IMR-90 (cell line): ENCODE measurements around the gene SRXN1. TPM values are rescaled to one million over a fixed set of nuclear protein-coding genes. Genes with fewer than 3 reads are reported as not detected.

ENCODE experiments used
- ATAC-seq: fragments of 200-7000 bp; cut with Tn5 transposase; 2 replicates; pipeline ENCODE4 v1.9.1; 2020; ENCODE audit warnings: low read depth, mild to moderate bottlenecking, moderate library complexity
- BruUV-seq: library from RNA; stranded (reverse); fragments of 400-500 nt; replicated peaks from 2 replicates; lab custom pipeline; 2021; lab: Mats Ljungman, UMichigan
- CTCF ChIA-PET: fragments of 300-600 bp; formaldehyde crosslinking; extraction: SDS; loops from one replicate; lab custom pipeline; 2021; ENCODE audit warnings: antibody characterized with exemption; lab: Yijun Ruan, JAX
- POLR2A ChIA-PET: fragments of 300-600 bp; sonication (Branson Sonifier 250); formaldehyde crosslinking; loops from one replicate; lab custom pipeline; 2022; ENCODE audit warnings: antibody characterized with exemption; ENCODE audit not compliant: unreplicated experiment; lab: Charles Lee
- DNase-seq: peaks from one replicate; pipeline ENCODE4 v3.0.0; 2013
- H2AFZ ChIP-seq: replicated peaks from 2 replicates; pipeline ENCODE3; 2013; ENCODE audit warnings: low read length, mild to moderate bottlenecking; ENCODE audit not compliant: poor library complexity
- H2AK5ac ChIP-seq: 2 replicates; pipeline ENCODE4 v1.6.1; 2013; ENCODE audit warnings: low read depth, low read length, inconsistent platforms
- H2AK9ac ChIP-seq: replicated peaks from 2 replicates; pipeline ENCODE3; 2013; ENCODE audit warnings: mild to moderate bottlenecking, low read depth, low read length, moderate library complexity; ENCODE audit not compliant: poor library complexity
- H2BK120ac ChIP-seq: 2 replicates; pipeline ENCODE4 v1.6.1; 2013; ENCODE audit warnings: low read depth, low read length, inconsistent platforms
- H2BK15ac ChIP-seq: 3 replicates; pipeline ENCODE4 v1.6.1; 2013; ENCODE audit warnings: low read depth, low read length, inconsistent platforms
- H2BK20ac ChIP-seq: 2 replicates; pipeline ENCODE4 v1.6.1; 2013; ENCODE audit warnings: low read depth, mild to moderate bottlenecking, inconsistent platforms, low read length, moderate library complexity
- H2BK5ac ChIP-seq: 2 replicates; pipeline ENCODE4 v1.6.1; 2013; ENCODE audit warnings: mild to moderate bottlenecking, low read depth, low read length, inconsistent platforms; ENCODE audit not compliant: poor library complexity, severe bottlenecking
- H3K14ac ChIP-seq: replicated peaks from 2 replicates; pipeline ENCODE4 v1.6.1; 2013; ENCODE audit warnings: low read depth, low read length, inconsistent platforms
- H3K18ac ChIP-seq: 2 replicates; pipeline ENCODE4 v1.6.1; 2013; ENCODE audit warnings: low read depth, low read length, control low read depth
- H3K23ac ChIP-seq: 2 replicates; pipeline ENCODE4 v1.6.1; 2013; ENCODE audit warnings: low read depth, low read length, inconsistent platforms
- H3K27ac ChIP-seq: 2 replicates; pipeline ENCODE4 v1.5.1; 2013; ENCODE audit warnings: mild to moderate bottlenecking, control low read depth, low read length; ENCODE audit not compliant: insufficient read depth
- H3K27me3 ChIP-seq: 2 replicates; pipeline ENCODE4 v1.6.1; 2013; ENCODE audit warnings: low read length; ENCODE audit not compliant: control insufficient read depth, insufficient read depth
- H3K36me3 ChIP-seq: 2 replicates; pipeline ENCODE4 v1.6.1; 2013; ENCODE audit warnings: low read length, mixed read lengths; ENCODE audit not compliant: control insufficient read depth, insufficient read depth
- H3K4ac ChIP-seq: 2 replicates; pipeline ENCODE4 v1.6.1; 2013; ENCODE audit warnings: low read depth, low read length, inconsistent platforms
- H3K4me1 ChIP-seq: 2 replicates; pipeline ENCODE4 v1.6.1; 2013; ENCODE audit warnings: low read length, mixed read lengths; ENCODE audit not compliant: control insufficient read depth, insufficient read depth
- H3K4me2 ChIP-seq: 2 replicates; pipeline ENCODE4 v1.6.1; 2013; ENCODE audit warnings: low read depth, mild to moderate bottlenecking, control low read depth, low read length, moderate library complexity
- H3K4me3 ChIP-seq: 2 replicates; pipeline ENCODE4 v1.5.1; 2013; ENCODE audit warnings: low read depth, mild to moderate bottlenecking, control low read depth, low read length, moderate library complexity; ENCODE audit not compliant: insufficient read depth
- H3K56ac ChIP-seq: 2 replicates; pipeline ENCODE4 v1.6.1; 2013; ENCODE audit warnings: low read length, inconsistent platforms; ENCODE audit not compliant: insufficient read depth; ENCODE audit errors: extremely low read depth
- H3K79me1 ChIP-seq, 2 experiments: 2 replicates each; pipeline ENCODE4 v1.6.1; 2013; ENCODE audit warnings: low read length in 2 of 2, inconsistent platforms in 1 of 2, low read depth in 1 of 2
- H3K9ac ChIP-seq: 2 replicates; pipeline ENCODE4 v1.6.1; 2013; ENCODE audit warnings: low read depth, low read length, control low read depth
- H3K9me1 ChIP-seq: 2 replicates; pipeline ENCODE4 v1.6.1; 2013; ENCODE audit warnings: low read length, inconsistent platforms; ENCODE audit not compliant: insufficient read depth
- H3K9me3 ChIP-seq: 2 replicates; pipeline ENCODE4 v1.6.1; 2013; ENCODE audit warnings: low read length; ENCODE audit not compliant: control insufficient read depth, insufficient read depth
- H4K20me1 ChIP-seq: 2 replicates; pipeline ENCODE4 v1.6.1; 2013; ENCODE audit warnings: low read length, inconsistent platforms; ENCODE audit not compliant: insufficient read depth
- H4K5ac ChIP-seq: 2 replicates; pipeline ENCODE4 v1.6.1; 2013; ENCODE audit warnings: mild to moderate bottlenecking, low read depth, low read length, control low read depth
- H4K8ac ChIP-seq, 2 experiments: 2 replicates each; pipeline ENCODE4 v1.6.1; 2013; ENCODE audit warnings: low read depth in 2 of 2, low read length in 2 of 2, control low read depth in 1 of 2, inconsistent platforms in 1 of 2
- H4K91ac ChIP-seq: 2 replicates; pipeline ENCODE4 v1.6.1; 2013; ENCODE audit warnings: low read depth, low read length, inconsistent platforms; ENCODE audit not compliant: insufficient read depth
- BHLHE40 ChIP-seq: fragments of 150-350 bp; IDR thresholded peaks from 2 replicates; pipeline ENCODE4 v1.6.1; 2016; ENCODE audit warnings: mild to moderate bottlenecking, low read depth, low read length
- CEBPB ChIP-seq: IDR thresholded peaks from 2 replicates; pipeline ENCODE4 v1.6.1; 2012; ENCODE audit warnings: low read depth, low read length, improper control_type of control experiment
- FOS ChIP-seq: fragments of 150-350 bp; IDR thresholded peaks from 2 replicates; pipeline ENCODE4 v1.6.1; 2016; ENCODE audit warnings: low read depth, low read length
- MAZ ChIP-seq: IDR thresholded peaks from 2 replicates; pipeline ENCODE4 v1.6.1; 2012; ENCODE audit warnings: low read depth, mild to moderate bottlenecking, low read length, improper control_type of control experiment, moderate library complexity, borderline replicate concordance
- MXI1 ChIP-seq: IDR thresholded peaks from 2 replicates; pipeline ENCODE4 v1.6.1; 2012; ENCODE audit warnings: low read depth, mild to moderate bottlenecking, low read length, moderate library complexity, borderline replicate concordance
- RAD21 ChIP-seq: IDR thresholded peaks from 2 replicates; pipeline ENCODE4 v1.6.1; 2012; ENCODE audit warnings: low read length, improper control_type of control experiment
- SMC3 ChIP-seq: fragments of 150-350 bp; IDR thresholded peaks from 2 replicates; pipeline ENCODE4 v1.6.1; 2016; ENCODE audit warnings: low read depth, mild to moderate bottlenecking, antibody characterized with exemption, low read length, moderate library complexity
- WGBS, 2 experiments: methylation state at CpG; one replicate each; pipeline versions ENCODE4 v1.1.5 to v1.1.7; 2013; ENCODE audit warnings: missing lambda C conversion rate in 2 of 2; ENCODE audit not compliant: insufficient read length in 1 of 2; ENCODE audit errors: extremely low coverage in 2 of 2; 5-methylcytosine and 5-hydroxymethylcytosine counted together
- dilution Hi-C: fragments of 300-500 bp; cut with HindIII; formaldehyde crosslinking; loops from one replicate; pipeline ENCODE4 v1.14.3; 2018; ENCODE audit warnings: low sequenced_read_pairs; ENCODE audit not compliant: unreplicated experiment
- in situ Hi-C: fragments of 300-500 bp; cut with MboI; formaldehyde crosslinking; loops from 3 replicates; pipeline ENCODE4 v1.14.3; 2019; ENCODE audit warnings: low sequenced_read_pairs, inconsistent platforms, mixed read lengths
- intact Hi-C: fragments of 100-400 bp; cut with micrococcal nuclease; formaldehyde crosslinking; loops from 2 replicates; pipeline ENCODE4 v1.10.0; 2022
- polyA plus RNA-seq, 3 experiments: library from polyadenylated mRNA; depleted of rRNA; stranded (reverse); fragments of >200 nt; gene quantifications; 2 replicates each; pipeline ENCODE4 v1.2.3, GENCODE V29; 2012; ENCODE audit warnings: low replicate concordance in 1 of 3
- total RNA-seq: library from RNA; depleted of rRNA; stranded (reverse); fragments of >200 nt; gene quantifications from 2 replicates; pipeline ENCODE4 v1.2.3, GENCODE V29; 2012
- TF ChIP-seq, protein P1 (sequence below): fragments of 150-350 bp; IDR thresholded peaks from 2 replicates; pipeline ENCODE4 v1.6.1; 2016; ENCODE audit warnings: low read depth, mild to moderate bottlenecking, low read length, moderate library complexity, borderline replicate concordance

The SRXN1 gene
- total and polyA plus RNA-seq, 2 of the 4 experiments (the other 2 are of a cell fraction) = 51.2 to 71.2 TPM

DNA sequence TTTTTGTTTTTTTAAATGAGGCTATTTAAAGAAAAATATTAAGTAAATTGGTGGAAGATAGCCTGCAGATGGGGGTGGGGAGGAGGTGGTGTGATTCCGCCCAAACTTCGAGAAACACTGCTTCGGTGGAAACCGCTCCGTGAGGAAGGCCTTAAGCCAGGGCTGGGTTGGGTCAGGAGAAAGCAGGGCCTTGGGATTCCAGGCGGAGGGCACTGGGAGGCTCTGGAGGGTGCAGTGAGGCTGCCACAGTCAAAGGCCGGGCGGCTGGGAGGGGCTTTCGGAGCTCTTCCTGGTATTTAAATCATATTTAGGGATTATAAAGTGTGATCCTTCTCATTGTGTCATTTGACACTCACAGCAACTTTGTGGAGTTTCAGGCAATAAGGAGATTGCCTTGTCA is 44.8 kb upstream of the SRXN1 start:
- no peak overlapping the region for H3K4me2 ChIP-seq
- 44% methylated on average over 5 of the region's 9 CpGs; no CpG with 5 or more reads in 1 of the 2 experiments for WGBS, 2 experiments
- intact Hi-C loops = no loop called here
- dilution Hi-C loops = no loop called here
- peaks cover 15% of the 10 kb centered on the region for H3K27me3 ChIP-seq
- H3K4me3 ChIP-seq = no peak overlapping the region
- no peak overlapping the region for H3K18ac ChIP-seq
- H4K91ac ChIP-seq = no peak overlapping the region
- ATAC-seq (no peak), DNase-seq (no peak)
- no peak for TF ChIP-seq MXI1
- TF ChIP-seq CEBPB = no peak
- no peak for TF ChIP-seq BHLHE40
- TF ChIP-seq, protein P1, sequence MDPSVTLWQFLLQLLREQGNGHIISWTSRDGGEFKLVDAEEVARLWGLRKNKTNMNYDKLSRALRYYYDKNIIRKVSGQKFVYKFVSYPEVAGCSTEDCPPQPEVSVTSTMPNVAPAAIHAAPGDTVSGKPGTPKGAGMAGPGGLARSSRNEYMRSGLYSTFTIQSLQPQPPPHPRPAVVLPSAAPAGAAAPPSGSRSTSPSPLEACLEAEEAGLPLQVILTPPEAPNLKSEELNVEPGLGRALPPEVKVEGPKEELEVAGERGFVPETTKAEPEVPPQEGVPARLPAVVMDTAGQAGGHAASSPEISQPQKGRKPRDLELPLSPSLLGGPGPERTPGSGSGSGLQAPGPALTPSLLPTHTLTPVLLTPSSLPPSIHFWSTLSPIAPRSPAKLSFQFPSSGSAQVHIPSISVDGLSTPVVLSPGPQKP = no peak
- no peak for TF ChIP-seq SMC3
- TF ChIP-seq MAZ = no peak
- no peak for TF ChIP-seq FOS
- no peak for TF ChIP-seq RAD21
- no peak overlapping the region for H2AFZ ChIP-seq
- H3K4ac ChIP-seq = no peak overlapping the region
- no peaks in the 10 kb centered on the region for H3K79me1 ChIP-seq
- H3K23ac ChIP-seq = no peak overlapping the region
- H3K9me1 ChIP-seq = no peaks in the 10 kb centered on the region
- no peak overlapping the region for H4K8ac ChIP-seq
- in situ Hi-C loops = no loop called here
- no peaks in the 10 kb centered on the region for H3K9me3 ChIP-seq
- no peak overlapping the region for H2BK15ac ChIP-seq
- no peaks in the 10 kb centered on the region for H4K20me1 ChIP-seq
- no peak overlapping the region for H3K9ac ChIP-seq
- ChIA-PET CTCF (no interaction called here), POLR2A (no interaction called here)
- H2BK5ac ChIP-seq = no peak overlapping the region
- H3K56ac ChIP-seq = no peak overlapping the region
- H2AK5ac ChIP-seq = no peak overlapping the region
- no peak overlapping the region for H2BK120ac ChIP-seq
- H2AK9ac ChIP-seq = no peak overlapping the region
- no peak overlapping the region for H2BK20ac ChIP-seq
- H3K14ac ChIP-seq = no peak overlapping the region
- no peaks in the 10 kb centered on the region for H3K4me1 ChIP-seq
- BruUV-seq = no TSS peak
- H3K36me3 ChIP-seq = no peaks in the 10 kb centered on the region
- no peak overlapping the region for H3K27ac ChIP-seq
- H4K5ac ChIP-seq = no peak overlapping the region
